Measurements from ENCODE around the gene MAP4K1.
"Not testable (repeated sequence)": the region's sequence is repeated elsewhere in the genome, so short reads cannot be mapped to it uniquely, and the experiment has no call there.

The MAP4K1 gene

DNA sequence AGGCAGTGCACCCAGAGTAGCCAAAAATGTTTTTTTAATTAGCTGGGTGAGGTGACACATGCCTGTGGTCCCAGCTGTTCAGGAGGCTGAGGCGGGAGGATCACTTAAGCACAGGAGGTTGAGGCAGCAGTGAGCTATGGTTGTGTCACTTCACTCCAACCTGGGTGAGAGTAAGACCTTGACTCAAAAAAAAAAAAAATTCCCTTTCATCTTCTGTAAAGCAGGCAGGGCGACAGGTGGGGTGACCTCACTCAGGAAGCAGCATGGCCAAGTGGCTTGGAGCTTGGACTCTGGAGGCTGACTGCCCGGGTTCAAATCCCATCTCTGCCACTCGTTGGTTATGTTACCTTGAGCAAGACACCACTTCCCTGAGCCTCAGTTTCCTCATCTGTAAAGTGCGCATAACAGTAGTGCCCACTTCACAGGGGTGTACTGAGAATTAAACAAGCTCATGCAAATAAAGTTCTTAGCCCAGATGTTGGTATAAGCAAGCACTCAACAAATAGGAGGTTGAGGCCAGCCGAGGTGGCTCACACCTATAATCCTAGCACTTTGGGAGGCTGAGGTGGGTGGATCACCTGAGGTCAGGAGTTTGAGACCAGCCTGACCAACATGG is 48.3 kb downstream of the MAP4K1 start:
- no peak for DNase-seq (ENCODE audit: low spot score)

DNA sequence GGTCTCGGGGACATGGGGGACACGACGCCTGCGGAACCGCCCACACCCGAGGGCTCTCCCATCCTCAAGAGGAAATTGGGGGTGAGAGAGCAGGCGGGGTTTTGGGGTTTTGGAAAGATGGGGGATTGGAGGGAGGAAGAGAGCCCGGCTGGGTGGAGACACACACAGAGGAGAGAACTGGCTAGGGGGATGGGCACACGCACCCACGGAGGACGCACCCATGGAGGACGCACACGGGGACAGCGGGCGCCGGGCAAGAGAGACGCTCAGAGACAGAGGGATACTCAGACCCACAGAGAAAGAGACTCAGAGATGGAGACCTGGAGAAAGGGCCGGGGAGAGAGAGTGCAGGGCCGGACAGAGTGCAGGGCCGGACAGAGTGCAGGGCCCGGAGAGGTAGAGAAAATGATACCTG is 52.1 kb downstream of the MAP4K1 start:
- DNase-seq (ENCODE audit: low spot score): no peak

DNA sequence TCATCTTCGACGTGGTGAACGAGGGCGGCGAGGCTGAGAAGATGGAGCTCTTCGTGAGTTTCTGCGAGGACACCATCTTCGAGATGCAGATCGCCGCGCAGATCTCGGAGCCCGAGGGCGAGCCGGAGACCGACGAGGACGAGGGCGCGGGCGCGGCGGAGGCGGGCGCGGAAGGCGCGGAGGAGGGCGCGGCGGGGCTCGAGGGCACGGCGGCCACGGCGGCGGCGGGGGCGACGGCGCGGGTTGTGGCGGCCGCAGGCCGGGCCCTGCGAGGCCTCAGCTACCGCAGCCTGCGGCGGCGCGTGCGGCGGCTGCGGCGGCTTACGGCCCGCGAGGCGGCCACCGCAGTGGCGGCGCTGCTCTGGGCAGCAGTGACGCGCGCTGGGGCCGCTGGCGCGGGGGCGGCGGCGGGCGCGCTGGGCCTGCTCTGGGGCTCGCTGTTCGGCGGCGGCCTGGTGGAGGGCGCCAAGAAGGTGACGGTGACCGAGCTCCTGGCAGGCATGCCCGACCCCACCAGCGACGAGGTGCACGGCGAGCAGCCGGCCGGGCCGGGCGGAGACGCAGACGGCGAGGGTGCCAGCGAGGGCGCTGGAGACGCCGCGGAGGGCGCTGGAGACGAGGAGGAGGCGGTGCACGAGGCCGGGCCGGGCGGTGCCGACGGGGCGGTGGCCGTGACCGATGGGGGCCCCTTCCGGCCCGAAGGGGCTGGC is 52.6 kb downstream of the MAP4K1 start:
- DNase-seq (ENCODE audit: low spot score): no peak

DNA sequence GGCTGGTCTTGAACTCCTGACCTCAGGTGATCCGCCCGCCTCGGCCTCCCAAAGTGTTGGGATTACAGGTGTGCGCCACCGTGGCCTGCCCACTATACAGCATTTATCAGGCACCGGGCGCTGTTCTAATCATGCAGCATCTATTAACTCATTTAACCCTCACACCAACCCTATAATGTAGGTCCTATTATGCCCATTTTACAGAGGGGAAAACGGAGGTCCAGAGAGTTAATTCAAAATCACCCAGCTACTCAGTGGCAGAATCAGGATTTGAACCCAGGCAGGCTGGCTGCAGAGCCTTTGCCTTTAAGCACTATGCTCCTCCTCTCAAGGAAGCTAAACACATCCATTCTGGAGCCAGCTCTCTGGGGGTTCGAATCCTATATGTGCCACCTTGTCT is 54.3 kb downstream of the MAP4K1 start:
- no peak for DNase-seq (ENCODE audit: low spot score)

DNA sequence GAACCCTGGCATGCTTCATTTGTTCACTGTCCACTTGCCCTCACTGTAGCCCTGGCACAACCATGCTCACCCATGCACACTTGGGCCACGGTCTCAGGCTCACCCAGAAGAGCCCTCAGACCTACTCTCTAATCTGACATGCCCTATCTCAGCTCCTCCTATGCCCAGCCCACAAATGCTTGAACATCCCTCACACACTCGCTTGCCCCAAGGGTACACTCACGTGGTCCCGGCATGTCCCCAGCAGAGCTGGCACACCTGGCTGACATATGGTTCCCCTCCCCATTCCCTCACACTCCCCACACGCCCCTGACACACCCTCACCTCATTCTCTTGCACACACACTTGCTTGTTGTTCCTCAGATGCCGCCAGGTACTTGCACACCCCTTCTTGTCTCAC is 55.7 kb downstream of the MAP4K1 start:
- DNase-seq (ENCODE audit: low spot score): no peak

DNA sequence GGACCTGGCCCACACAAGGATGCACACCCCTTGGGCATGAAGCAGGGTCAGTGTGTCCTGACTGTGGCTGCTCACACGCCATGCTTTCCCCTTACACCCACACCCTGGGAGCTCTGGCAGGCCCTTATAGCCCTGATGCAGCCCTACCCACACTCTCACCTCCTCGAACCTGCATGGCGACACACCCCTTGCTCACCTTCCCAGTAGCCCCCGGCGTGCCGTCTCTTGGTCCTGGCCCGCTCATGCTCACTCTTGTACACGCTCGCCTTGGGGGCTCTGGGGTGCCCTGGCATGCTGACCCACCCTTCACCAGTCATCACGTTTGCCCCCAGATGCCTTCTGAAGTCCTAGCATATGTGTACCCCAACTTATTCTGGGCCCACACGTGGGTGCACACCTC is 56.1 kb downstream of the MAP4K1 start:
- no peak for DNase-seq (ENCODE audit: low spot score)

DNA sequence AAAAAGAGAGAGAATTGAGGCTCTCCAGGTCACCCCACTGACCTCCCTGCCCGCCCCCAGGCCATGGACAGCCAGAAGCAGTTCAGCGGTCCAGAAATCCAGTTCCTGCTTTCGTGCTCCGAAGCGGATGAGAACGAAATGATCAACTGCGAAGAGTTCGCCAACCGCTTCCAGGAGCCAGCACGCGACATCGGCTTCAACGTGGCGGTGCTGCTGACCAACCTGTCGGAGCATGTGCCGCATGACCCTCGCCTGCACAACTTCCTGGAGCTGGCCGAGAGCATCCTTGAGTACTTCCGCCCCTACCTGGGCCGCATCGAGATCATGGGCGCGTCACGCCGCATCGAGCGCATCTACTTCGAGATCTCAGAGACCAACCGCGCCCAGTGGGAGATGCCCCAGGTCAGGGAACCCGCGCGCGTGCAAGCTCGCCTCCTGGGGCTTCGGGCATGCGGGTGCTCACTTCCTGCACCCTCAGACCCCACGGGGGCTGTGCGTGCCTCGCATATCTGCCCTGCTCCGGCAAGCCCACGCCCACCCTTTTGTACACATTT is 56.6 kb downstream of the MAP4K1 start:
- DNase-seq (ENCODE audit: low spot score): no peak

DNA sequence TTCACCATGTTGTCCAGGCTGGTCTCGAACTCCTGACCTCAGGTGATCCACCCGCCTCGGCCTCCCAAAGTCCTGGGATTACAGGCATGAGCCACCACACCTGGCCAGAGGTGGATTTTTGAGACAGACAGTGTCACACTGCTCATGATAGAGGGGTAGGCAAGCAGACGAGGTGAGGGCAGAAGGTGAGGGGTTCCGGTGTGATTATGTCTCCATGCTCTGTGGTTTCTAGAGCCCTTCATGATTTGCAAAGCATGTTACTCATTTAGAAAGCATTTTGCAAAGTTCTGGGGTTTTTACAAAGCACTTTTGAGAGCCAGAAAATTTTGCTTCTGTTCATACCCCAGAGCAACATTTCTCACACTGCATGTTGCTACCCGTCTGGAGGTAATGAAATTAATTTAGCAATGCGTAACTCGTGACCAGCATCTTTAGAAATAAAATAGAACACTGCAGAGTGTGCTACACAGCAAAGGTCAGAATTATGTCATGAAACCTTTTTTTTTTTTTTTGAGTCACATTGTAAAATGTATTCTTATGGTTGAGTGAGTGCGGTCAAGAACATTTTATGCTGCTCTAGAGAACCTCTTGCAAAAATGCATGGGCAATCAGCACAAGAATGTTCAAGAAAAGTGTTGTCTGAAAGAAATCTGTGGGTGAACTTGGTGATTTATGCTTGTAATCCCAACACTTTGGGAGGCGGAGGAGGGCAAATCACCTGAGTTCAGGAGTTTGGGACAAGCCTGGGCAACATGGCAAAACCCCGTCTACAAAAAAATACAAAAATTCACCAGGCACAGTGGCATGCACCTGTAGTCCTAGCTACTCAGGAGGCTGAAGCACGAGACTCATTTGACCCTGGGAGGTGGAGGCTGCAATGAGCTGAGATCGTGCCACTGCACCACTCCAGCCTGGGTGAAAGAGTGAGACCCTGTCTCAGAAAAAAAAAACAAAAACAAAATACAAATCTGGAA is 58.0 kb downstream of the MAP4K1 start:
- DNase-seq (ENCODE audit: low spot score): no peak

DNA sequence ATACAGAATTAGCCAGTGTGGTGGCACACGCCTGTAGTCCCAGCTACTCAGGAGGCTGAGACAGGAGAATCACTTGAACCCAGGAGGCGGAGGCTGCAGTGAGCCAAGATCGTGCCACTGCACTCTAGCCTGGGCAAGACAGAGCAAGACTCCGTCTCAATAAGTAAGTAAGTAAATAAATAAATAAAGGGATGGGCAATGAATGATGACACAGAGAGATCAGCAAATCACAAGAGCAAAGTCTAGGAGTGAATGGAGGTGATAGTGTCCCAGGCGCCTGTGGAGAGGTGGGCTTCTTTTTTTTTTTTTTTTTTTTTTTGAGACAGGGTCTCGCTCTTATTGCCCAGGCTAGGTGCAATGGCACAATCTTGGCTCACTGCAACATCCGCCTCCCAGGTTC is 58.8 kb downstream of the MAP4K1 start:
- not testable (repeated sequence) for DNase-seq (ENCODE audit: low spot score)

DNA sequence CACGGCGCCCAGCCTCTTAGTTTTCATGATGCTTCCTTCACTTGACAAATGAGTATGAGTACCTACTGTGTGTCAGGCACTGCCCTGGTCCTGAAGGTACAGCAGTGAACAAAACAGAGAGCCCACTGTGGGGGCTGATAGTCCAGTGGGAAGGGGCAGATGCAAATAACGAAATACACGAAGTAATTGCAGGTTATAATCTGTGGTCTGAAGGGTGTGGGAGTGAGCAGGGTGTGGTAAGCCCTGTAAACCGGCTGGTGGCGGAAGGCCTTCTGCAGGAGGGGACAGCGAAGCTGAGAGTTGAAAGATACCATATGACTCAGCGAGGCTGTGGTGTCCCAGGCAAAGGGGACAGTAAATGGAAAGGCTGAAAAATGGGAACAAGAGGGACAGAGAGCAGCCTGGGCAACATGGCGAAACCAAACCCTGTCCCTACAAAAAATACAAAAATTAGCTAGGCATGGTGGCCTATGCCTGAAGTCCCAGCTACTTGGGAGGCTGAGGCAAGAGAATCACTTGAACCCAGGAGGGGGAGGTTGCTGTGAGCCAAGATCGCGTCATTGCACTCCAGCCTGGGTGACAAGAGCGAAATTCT is 60.5 kb downstream of the MAP4K1 start:
- no peak for DNase-seq (ENCODE audit: low spot score)

DNA sequence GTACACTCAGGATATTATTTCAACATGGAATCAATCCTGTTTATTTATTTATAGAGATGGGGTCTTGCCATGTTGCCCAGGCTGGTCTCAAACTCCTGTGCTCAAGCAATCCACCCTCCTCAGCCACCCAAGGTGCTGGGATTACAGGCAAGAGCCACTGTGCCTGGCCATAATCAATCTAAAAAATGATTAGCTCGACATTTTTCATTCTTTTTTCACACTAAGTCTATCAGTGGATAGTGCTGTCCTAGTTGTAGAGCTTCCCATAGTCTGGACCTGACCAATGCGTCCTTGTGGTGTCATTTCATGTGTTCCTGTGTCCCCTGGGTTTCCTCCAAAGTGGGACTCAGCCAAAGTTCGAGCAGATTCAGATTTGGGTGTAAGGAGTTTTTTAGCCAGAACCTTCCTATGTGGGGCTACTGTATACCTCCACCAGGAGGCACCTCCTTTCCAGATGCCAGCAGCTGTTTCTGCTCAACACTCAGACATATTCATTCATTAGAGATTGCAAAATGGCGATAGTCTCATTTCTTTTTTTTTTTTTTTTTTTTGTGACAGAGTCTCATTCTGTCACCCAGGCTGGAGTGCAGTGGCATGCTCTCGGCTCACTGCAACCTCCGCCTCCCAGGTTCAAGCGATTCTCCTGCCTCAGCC is 61.1 kb downstream of the MAP4K1 start:
- DNase-seq (ENCODE audit: low spot score): no peak

DNA sequence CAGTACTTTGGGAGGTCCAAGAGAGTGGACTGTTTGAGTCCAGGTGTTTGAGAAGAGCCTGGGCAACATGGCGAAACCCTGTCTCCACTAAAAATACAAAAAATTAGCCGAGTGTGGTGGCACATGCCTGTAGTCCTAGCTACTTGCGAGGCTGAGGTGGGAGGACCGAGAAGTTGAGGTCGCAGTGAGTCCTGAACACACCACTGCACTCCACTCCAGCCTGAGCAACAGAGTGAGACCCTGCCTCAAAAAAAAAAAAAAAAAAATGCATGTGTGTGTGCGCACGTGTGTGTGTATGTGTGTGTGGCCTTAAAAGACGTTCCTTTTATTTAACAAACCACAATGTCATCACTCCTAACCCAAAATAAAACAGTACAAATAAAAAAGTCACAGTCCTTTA is 62.6 kb downstream of the MAP4K1 start:
- no peak for DNase-seq (ENCODE audit: low spot score)

DNA sequence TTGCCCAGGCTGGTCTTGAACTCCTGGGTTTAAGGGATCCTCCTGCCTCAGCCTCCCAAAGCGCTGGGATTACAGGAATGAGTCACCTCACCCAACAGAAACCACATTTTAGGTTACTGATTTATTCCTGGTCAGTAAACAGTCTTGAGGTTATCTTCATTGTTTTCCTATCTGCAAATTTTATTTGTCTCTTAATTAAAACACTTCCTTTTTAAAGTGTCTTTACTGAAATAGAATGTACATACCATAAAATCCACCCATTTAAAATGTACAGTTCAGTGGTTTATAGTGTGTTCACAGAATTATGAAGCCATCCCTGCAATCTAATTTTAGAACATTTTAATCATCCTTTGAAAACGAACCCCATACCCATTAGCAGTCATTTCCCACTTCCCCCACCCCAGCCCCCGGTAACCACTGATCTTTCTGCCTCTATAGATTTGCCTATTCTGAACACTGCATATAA is 63.0 kb downstream of the MAP4K1 start:
- DNase-seq (ENCODE audit: low spot score): no peak

DNA sequence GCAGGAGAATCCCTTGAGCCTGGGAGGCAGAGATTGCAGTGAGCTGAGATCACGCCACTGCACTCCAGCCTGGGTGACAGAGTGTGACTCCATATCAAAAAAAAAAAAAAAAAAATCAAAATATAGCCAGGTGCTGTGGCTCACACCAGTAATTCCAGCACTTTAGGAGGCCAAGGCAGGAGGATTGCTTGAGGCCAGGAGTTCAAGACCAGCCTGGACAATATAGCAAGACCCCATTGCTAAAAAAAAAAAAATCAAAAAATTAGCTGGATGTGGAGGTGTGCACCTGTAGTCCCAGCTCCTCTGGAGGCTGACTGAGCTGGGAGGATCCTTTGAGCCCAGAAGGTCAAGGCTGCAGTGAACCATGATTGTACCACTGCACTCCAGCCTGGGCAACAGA is 64.5 kb downstream of the MAP4K1 start:
- not testable (repeated sequence) for DNase-seq (ENCODE audit: low spot score)

DNA sequence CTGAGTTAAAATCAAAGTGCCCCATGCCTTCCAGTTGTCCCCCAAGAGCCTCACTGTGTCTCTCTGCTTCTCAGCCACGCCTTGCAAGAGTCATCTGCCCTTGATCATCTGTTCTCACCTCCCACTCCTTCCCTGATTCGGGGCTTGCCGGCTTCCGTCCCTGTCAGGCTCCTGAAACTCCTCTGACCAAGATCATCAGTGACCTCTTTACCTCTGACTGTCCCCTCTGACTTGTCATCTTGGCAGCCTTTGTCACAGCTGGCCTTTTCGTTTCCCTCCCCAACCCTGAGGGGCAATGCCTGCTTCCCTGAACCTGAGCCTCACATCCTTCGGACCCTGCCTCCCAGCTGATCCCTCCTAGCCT is 66.3 kb downstream of the MAP4K1 start:
- no peak for DNase-seq (ENCODE audit: low spot score)

DNA sequence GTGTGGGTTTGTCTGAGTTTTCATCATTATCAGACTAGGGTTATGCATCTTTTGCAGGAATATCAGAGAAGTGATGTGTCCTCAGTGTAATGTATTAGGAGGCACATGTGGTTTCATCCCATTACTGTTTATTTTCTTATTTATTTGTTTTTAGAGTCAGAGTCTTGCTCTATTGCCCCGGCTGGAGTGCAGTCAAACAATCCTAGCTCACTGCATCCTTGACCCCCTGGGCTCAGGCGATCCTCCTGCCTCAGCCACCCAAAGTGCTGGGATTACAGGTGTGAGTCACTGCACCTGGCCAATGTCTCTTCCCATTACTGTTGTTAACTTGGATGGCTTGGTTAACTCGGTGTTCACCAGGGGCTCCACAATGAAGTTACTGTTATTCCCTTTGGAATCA is 67.4 kb downstream of the MAP4K1 start:
- DNase-seq (ENCODE audit: low spot score): no peak

DNA sequence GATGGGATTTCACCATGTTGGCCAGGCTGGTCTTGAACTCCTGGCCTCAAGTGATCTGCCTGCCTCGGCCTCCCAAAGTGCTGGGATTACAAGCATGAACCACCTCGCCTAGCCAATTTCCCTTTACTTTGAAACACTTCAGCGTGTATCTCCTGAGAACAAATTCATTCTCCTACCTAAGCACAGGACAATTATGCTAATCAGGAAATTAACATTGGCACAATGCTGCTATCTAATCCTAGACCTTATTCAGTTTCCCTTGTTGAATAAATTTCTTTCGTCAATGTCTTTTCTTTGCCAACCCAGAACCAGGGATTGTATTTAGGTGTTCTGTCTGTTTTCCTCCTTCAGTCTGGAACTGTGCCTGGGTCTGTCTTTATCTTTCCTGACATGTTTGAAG is 67.8 kb downstream of the MAP4K1 start:
- no peak for DNase-seq (ENCODE audit: low spot score)

DNA sequence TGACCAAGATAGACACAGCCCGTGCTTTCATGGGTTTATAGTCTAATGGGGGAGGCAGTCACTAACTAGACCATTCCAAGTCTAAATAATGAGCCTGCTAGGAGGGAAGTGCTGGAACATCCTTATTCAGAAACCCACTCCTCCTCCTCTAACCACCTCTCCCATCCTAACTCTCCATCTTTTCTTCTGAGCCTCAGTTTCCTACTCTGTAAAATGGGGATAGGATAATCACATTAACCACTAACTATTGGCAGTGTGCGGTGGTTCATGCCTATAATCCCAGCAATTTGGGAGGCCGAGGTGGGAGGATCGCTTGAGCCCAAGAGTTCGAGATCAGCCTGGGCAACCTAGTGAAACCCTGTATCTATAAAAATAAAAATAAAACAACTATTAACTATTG is 68.7 kb downstream of the MAP4K1 start:
- DNase-seq (ENCODE audit: low spot score): no peak

DNA sequence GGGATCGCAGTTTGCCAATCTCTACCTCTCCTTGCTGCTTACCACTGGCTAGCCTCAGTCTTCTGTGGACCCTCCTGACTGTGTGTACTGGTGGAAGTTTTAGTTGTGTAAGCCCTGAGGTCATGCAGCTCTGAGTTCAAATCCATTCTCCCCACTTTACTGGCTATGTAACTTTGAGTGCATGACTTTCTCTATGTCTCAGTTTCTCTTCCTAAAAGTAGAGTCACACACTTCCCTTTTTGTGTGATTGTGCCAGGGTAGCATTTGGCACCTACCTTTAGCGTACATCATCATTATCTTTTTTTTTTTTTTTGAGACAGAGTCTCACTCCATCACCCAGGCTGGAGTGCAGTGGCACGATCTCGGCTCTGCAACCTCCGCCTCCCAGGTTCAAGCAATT is 70.3 kb downstream of the MAP4K1 start:
- peak; percentile 32 for DNase-seq (ENCODE audit: low spot score)

DNA sequence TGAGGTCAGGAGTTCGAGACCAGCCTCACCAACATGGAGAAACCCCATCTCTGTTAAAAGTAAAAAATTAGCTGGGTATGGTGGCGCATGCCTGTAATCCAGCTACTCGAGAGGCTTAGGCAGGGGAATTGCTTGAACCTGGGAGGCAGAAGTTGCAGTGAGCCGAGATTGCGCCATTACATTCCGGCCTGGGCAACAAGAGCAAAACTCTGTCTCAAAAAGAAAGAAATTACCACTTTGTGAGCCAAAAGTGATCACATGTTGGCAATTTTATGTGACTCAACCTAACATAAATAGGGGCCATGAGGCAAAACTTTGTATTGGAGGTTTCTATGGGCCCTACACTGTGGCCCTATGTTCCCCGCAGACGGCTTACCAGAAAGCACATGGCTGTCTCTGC is 72.2 kb downstream of the MAP4K1 start:
- DNase-seq (ENCODE audit: low spot score): no peak

DNA sequence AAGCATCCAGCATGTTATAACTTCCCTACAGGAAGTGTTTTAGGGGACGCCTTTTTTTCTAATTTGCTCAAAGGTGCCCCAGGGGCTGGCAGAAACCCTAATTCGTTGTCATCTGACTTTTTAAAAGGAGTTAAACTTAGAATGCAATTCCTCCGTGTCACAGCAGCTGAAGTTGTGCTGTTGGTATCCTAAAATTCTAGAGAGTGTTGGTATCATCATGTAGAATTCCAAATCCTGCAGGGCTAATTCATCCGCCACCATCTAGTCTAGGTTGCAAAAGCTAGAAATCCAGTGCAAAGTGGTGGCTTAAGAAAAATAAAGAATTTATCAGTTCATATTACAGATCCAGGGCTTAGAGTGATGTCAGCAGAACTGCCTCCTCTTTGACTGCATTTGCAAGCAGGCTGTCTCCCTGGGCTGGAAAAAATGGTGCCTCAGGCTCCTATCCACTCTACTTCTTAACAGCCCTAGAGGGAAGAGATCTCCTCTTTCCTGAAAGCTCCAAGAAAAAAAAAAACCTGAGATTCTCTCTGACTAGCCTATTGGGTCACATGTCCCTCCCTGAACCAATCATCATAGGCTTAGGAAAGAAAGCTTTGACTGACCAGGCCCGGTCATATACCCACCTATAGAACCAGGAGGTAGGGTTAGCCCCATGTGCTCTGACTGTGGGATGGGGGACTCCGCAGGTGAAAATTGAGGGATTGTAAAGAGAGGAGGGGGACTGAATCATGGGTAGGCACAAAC is 73.0 kb downstream of the MAP4K1 start:
- peak; percentile 22 for DNase-seq (ENCODE audit: low spot score)
